ENCODE results near the gene KCNB1. TPM values are rescaled to one million over a fixed set of nuclear protein-coding genes. Genes with fewer than 3 reads are reported as not detected.

KCNB1 gene
- polyA plus RNA-seq, 1 experiment: 0.13 TPM

GRCh38 chr20:49346682-49347081, 135.8 kb downstream of the KCNB1 start:
- ChIA-PET CTCF (interaction anchor here (0.7 to 5.1 kb wide), 9 partner anchors 10 to 196 kb away, joined by 3 to 28 read pairs (median 5); no protein-coding TSS in a partner anchor), POLR2A (no interaction called here)
- no peak overlapping the region for H3K4me3 ChIP-seq (ENCODE audit: low read depth, low read length)
- no peaks in the 10 kb centered on the region for H3K36me3 ChIP-seq (ENCODE audit: control insufficient read depth, insufficient read depth, low read length)
- no peak for TF ChIP-seq CTCF (IDR thresholded peaks at IDR 0.05; ENCODE audit: insufficient read depth, low read depth, low read length)
- no peak for DNase-seq (ENCODE audit: low read depth)
- no peaks in the 10 kb centered on the region; the same call in 1 of the 2 replicates for H3K27me3 ChIP-seq (ENCODE audit: control insufficient read depth, insufficient read depth, low read length)

- POLR2A ChIA-PET: interaction anchor here (1.0 kb wide), 1 partner anchor 165 kb away, joined by 3 read pairs; no protein-coding TSS in a partner anchor
- H3K4me3 ChIP-seq (ENCODE audit: low read depth, low read length): 0 out of 2 replicates have a peak overlapping the region, but pooled peaks have one; percentile 1
- no peaks in the 10 kb centered on the region; the same call in 1 of the 2 replicates for H3K27me3 ChIP-seq (ENCODE audit: control insufficient read depth, insufficient read depth, low read length)
- CTCF ChIA-PET: interaction anchor here (0.9 to 5.1 kb wide), 8 partner anchors 11 to 197 kb away, joined by 3 to 28 read pairs (median 6); no protein-coding TSS in a partner anchor
- no peak for TF ChIP-seq CTCF (IDR thresholded peaks at IDR 0.05; ENCODE audit: insufficient read depth, low read depth, low read length)
- H3K36me3 ChIP-seq (ENCODE audit: control insufficient read depth, insufficient read depth, low read length): no peaks in the 10 kb centered on the region
- DNase-seq (ENCODE audit: low read depth): peak; percentile 66
Measured at GRCh38 chr20:49345524-49345923, 136.9 kb downstream of the KCNB1 start.

GRCh38 chr20:49344975-49345374, 137.5 kb downstream of the KCNB1 start:
- Histone ChIP-seq H3K27me3 (ENCODE audit: control insufficient read depth, insufficient read depth, low read length) (no peaks in the 10 kb centered on the region; the same call in 1 of the 2 replicates), H3K36me3 (ENCODE audit: control insufficient read depth, insufficient read depth, low read length) (no peaks in the 10 kb centered on the region), H3K4me3 (ENCODE audit: low read depth, low read length) (peak overlapping the region; percentile 1; the same call in 1 of the 2 replicates)
- POLR2A ChIA-PET: interaction anchor here (1.0 kb wide), 1 partner anchor 166 kb away, joined by 3 read pairs; no protein-coding TSS in a partner anchor
- no peak for TF ChIP-seq CTCF (IDR thresholded peaks at IDR 0.05; ENCODE audit: insufficient read depth, low read depth, low read length)
- CTCF ChIA-PET: interaction anchor here (0.9 to 5.1 kb wide), 9 partner anchors 10 to 241 kb away, joined by 3 to 28 read pairs (median 5); no protein-coding TSS in a partner anchor
- peak; percentile 92 for DNase-seq (ENCODE audit: low read depth)

- no peak overlapping the region for H3K4me3 ChIP-seq (ENCODE audit: low read depth, low read length)
- no peaks in the 10 kb centered on the region; the same call in 1 of the 2 replicates for H3K27me3 ChIP-seq (ENCODE audit: control insufficient read depth, insufficient read depth, low read length)
- DNase-seq (ENCODE audit: low read depth): no peak
- no peak for TF ChIP-seq CTCF (IDR thresholded peaks at IDR 0.05; ENCODE audit: insufficient read depth, low read depth, low read length)
- CTCF ChIA-PET: interaction anchor here (1.0 to 5.1 kb wide), 7 partner anchors 9 to 191 kb away, joined by 4 to 28 read pairs (median 5); no protein-coding TSS in a partner anchor
- POLR2A ChIA-PET: no interaction called here
- H3K36me3 ChIP-seq (ENCODE audit: control insufficient read depth, insufficient read depth, low read length): no peaks in the 10 kb centered on the region
Measured at GRCh38 chr20:49344140-49344539, 138.3 kb downstream of the KCNB1 start.

GRCh38 chr20:49343246-49343645, 139.2 kb downstream of the KCNB1 start:
- H3K27me3 ChIP-seq (ENCODE audit: control insufficient read depth, insufficient read depth, low read length): no peaks in the 10 kb centered on the region
- ChIA-PET CTCF (interaction anchor here (1.2 to 5.1 kb wide), 4 partner anchors 8 to 166 kb away, joined by 5 to 28 read pairs (median 10); no protein-coding TSS in a partner anchor), POLR2A (no interaction called here)
- DNase-seq (ENCODE audit: low read depth): no peak
- no peak for TF ChIP-seq CTCF (IDR thresholded peaks at IDR 0.05; ENCODE audit: insufficient read depth, low read depth, low read length)
- no peak overlapping the region for H3K4me3 ChIP-seq (ENCODE audit: low read depth, low read length)
- no peaks in the 10 kb centered on the region for H3K36me3 ChIP-seq (ENCODE audit: control insufficient read depth, insufficient read depth, low read length)

All from BJ (cell line).